HG02840 (cell line): ENCODE measurements around the gene MAD1L1.
"Not testable (repeated sequence)": the region's sequence is repeated elsewhere in the genome, so short reads cannot be mapped to it uniquely, and the experiment has no call there.

Experiments used
- ATAC-seq: cut with Tn5 transposase; IDR thresholded peaks from one replicate; pipeline ENCODE4 v1.9.1; 2021; ENCODE audit warnings: mild to moderate bottlenecking, moderate library complexity, moderate number of reproducible peaks; ENCODE audit not compliant: unreplicated experiment, low FRiP score

Gene MAD1L1

DNA sequence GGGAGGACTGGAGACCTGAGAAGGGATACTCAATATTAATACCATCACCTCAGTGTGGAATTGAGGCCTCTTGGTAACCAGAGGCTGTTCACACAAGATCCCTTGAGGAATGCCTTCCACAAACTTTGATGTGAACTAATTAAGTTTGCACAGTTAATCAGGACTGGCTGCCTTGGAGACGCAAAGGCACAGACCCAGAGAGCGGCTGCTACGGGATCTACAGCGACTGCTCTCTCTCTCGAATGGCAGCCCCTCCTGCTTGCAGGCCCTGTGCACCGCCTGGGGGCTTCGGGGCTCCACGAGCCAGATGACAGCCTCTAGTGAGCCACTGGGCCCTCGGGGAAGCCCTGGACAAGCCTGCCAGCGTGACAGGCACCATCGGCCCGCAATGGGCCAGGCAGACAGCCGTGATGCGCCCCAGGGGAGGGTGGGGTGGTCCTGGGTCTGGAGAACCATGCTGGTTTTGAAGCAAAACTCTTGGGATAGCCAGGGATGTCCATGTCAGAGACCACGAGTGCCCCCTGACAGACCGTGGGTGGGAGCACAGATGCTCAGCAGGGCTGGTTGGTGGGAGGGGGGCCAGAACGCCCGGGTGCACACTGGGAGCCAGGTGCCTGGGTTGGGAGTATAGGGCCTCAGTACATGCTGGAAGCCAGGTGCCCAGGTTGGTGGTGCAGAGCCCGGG, 367.0 kb downstream of the MAD1L1 start:
- no peak for ATAC-seq

DNA sequence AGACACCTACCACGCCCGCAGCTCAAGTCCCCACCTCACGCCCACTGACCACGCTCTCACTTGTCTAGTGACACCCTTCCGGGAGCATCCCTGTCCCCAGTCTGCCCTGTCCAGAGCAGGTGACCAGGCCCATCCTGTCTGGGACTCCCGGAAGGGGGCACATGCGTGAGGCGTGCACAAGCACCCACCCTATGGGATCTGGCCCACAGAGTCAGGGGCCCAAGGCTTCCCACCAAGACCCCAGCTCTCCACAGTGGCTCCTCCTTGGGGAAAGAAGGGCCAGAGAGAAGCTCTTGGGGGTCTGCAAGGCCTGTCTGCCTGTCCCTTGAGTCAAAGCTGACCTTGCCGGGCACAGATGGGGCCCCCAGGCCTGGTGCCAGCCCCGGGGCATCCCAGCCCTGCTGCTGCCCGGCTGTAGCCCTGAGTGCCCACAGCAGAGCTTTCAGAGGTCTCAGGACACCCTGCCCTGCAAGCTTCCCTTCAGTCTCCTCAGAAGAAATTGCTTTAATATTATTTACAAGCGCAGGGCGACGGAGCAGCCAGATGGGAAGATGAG, 367.7 kb downstream of the MAD1L1 start:
- no peak for ATAC-seq

DNA sequence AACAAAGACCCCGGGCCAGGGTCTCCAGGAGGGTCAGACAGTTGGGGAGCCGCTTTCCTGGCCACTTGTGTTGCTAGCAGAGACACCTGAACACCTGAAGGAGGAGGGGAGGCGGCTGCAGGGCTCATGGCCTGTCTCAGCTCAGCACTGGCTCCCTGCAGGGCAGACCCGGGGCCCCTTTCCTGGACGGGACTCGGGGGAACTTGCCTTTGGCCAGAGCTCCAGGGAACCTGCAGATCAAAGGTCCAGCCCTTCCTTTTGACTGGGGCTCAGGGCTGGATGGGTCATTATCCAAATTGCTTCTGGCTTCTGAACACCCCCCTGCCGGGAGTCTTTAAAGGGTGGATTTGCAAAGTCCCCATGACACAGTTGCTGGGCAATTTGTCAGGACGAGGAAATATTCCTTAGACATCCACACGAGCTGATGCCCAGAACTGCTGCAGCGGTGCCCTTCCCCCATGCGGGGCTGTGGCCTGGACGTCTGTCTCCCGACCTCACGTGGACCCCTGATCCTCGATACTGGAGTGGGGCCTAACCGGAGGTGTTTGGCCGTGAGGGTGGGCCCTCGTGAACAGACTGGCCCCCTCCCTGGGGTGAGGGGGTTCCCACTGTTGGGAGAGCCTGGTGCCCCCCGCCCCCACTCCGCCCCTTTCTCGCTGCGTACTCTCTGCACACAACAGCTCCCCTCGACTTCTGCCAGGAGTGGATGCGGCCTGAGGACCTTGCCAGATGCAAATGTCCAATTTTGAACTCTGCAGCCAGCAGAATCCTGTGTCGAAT, 368.4 kb downstream of the MAD1L1 start:
- no peak for ATAC-seq

DNA sequence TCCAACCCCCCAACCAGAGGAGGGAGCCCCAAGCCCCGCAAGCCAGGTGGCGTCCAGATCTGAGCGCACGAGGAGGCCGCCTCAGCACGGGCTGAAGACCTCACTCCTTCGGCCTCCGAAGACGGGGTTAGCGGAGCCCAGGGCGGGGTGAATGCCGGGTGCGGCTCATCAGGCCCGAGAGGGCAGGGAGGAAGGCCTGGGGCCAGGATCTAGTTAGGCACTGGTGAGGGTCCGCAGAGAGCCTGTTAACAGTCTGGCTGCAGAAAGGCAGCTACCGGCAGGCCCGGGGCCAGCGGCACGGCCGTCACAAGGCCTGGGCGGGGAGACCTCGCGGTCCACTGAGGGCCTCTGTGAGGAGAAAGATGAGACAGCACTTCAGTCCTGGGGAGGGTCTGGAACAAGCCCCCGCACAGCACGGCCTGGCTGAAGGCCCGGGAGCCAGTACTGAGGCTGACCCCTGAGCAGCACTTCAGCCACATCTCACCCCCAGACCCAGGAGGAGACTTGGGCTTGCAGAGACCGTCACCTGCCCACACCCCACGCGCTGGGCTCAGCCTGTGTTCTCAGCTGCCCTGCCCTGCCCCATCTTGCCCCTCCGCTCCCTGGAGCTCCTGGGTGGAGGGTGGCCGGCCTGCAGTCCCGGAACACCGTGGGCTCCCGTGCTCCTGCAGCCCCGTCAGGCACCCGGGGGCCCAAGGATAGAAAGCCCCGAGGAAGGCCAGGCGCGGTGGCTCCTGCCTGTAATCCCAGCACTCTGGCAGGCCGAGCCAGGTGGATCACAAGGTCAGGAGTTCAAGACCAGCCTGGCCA, 369.4 kb downstream of the MAD1L1 start:
- ATAC-seq: no peak

DNA sequence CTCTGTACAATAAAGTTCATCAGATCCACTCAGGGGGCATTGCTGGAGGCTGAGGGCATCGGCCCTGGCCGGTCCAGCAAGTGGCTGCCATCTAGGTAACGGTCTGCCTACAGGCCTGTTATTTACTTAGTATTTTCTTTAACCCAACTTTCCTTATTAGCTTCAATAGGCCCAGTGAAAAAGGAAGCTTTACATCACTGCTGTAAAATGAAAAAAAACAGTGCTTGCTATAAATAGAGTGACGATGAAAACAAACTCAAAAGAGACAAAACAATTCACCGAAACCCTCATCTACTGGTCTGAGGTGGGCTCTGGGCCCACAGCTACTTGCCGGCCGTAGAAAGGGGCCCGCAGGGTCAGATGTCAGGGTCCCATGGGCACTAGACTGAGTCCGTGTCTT, 370.2 kb downstream of the MAD1L1 start:
- no peak for ATAC-seq

DNA sequence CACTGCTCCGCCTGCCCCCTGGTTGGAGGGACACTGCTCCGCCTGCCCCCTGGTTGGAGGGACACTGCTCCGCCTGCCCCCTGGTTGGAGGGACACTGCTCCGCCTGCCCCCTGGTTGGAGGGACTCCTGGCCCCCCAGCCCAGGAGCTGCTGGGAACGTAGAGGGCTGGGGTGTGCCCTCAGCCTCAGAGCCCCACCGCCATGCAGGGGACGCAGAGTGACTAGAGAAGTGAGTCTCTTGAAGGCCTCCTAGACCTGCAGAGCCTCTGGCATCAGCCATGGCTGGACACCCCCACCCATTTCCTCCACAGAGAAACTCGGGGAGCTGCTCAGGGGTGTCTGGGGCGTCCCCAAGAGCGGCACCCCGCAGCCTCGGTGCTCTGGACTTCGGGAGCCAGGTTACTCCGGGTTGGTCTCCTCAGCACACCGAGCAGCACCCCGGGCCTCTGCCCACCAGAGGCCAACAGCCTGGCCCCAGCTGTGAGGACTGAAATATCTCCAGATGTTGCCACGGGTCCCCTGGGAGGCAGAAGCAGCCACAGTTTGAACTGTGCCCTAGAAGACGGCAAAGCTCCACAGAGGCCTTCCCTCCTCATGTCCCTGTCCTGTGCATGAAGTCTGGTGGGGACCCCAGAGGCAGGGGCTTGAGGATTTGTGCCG, 370.8 kb downstream of the MAD1L1 start:
- ATAC-seq: no peak

DNA sequence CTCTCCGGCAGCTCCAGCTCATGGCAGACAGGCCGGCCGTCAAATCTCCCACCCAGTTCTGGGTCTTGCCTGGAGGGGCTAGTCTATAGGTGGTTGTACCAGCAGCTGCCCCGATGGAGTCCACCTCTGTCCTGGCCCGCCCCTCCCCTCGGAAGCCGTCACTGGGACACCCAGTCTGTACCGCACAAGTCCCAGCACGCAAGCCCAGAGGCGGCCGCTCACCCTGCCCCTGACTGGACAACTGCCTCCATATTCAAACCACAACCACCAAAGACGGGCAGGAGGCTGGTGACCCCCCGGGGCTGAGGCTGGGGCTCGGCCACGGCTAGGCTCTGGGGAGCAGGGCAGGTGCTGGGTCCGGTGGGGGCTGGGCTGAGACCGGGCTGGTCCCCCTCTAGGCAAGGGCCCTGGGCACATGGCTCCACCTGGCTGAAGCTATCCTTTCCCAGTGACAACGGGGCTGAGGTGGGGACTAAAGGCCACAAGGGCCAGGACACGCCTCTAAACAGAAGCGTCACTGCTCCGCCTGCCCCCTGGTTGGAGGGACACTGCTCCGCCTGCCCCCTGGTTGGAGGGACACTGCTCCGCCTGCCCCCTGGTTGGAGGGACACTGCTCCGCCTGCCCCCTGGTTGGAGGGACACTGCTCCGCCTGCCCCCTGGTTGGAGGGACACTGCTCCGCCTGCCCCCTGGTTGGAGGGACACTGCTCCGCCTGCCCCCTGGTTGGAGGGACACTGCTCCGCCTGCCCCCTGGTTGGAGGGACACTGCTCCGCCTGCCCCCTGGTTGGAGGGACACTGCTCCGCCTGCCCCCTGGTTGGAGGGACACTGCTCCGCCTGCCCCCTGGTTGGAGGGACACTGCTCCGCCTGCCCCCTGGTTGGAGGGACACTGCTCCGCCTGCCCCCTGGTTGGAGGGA, 371.6 kb downstream of the MAD1L1 start:
- not testable (repeated sequence) for ATAC-seq

DNA sequence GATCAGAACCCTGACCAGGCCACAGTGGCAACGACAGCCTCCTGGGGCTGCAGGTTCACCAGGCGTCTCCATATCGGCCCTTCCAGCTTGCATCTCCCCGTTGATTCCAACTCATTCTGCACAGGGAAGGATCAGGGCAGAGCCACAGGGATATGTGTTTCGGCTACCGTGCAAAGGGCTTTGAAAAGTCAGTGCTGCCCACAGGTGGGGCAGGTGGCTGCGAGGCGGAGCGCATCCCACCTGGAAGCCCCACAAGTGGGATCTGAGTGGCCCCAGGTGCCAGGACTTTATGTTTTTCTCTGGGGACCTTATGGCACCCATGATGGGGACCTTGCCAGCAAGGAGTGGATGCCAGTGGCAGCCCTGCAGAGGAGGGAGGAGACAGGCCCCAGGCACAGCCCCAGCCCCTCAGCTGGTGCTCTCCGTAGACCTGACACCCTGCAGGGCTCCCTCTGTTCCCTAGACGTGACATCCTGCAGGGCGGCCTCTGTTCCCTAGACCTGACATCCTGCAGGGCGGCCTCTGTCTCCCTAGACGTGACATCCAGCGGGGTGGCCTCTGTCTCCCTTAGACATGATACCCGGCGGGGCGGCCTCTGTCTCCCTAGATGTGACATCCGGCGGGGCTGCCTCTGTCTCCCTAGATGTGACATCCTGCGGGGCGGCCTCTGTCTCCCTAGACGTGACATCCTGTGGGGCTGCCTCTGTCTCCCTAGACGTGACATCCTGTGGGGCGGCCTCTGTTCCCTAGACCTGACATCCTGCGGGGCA, 373.3 kb downstream of the MAD1L1 start:
- ATAC-seq: no peak

DNA sequence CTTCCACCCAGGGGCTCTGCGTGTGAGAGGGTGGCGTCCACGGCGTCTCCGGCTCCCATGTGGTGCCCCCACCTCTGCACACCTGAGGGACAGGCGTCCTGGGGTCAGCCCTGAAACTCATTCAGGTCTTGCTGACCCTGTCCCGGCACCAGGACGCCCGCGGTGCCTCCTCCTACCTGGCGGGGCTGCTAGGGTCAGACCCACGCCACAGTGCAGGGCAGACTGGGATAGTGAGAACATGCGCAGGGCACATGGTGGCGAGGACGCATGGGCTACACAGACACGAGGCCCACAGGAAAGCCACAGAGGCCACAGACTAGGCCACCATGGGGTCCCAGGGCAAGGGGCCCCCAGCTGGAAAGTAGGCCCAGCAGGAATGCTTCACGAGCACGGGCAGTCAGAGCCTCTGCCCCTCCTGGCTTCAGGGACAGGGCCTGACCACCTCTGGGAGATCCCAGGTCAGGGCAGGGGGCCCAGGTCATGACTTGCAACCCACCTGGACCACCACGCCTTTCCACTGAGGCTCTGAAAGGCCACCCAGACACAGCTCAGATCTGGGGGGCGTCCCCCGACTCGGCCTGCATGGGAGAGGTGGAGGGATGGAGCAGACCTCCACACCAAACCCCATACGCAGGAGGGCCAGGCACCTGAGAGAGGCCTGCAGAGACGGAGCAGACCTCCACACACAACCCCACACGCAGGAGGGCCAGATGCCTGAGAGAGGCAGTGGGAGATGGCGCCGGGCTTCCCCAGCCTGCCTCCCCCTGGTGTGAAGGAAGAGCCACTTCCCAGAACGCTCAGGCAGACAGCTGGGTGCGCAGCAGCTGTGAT, 374.1 kb downstream of the MAD1L1 start:
- ATAC-seq: no peak

DNA sequence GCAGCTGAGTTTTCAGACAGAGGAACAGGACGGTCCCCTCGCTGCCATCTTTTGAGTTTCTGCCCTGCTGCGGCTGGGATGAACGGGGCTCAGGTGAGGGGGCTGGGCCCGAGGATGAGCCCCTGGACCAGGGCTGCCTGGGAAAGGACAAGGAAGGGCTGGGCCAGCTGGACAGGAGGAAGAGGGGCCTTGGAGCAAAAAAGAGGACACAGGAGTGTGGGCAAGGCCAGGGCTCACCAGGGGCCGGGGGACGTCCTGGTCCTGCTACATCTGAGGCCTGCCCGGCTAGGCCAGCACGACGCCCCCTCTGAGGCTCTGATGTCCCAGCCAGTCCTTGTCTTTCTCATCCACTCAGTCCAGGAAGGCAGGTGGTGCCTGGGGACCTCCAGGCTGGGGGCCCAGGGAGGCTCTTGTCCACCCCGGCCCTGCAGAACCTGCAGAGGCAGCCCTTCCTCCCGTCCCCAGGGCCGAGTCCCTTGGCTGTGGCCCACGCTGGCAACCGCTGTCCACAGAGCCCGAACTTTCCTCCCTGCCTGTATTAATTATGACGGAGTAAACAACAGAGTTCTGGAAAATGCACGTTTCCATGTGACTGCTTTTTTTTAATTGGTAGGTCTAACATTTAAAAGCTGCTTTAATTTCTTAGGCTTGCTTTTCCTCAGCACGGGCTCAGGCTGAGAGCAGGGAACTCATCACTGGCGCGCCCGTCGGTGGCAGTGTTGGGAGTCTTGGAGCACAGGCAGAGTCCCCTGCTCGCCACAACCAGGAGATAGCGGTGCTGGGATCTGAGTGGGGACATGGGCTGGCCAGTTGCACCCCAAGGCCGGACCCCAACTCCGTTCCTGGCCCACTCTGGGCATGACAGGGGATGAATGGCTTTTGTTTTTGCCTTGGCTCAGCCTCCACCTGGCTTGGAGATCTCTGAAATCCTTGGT, 375.0 kb downstream of the MAD1L1 start:
- no peak for ATAC-seq

DNA sequence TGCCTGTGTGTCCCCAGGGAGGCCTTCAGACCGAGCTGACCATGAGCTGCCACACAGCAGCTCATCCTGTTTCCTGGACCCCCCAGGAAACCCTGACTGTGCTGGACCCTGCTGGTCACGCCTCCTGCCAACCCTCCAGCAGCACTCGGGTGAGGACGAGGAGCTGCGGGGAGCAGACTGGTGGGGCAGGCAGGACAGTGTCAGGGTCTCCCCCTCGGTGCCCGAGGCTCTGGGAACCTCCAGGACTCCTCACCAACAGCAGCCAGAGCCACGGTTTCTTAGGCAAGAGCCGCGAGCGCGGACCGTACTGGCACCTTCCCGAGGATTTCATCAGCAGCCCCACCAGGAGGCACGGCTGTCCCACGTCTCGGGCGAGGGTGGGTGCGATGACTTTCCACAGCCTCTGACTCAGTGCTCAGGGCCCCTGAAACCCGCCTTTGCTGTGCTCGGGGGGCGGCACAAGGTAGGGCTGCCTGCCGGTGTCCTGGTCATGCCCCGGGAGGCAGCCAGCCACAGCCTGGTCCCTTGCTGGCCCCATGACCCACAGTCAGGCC, 375.8 kb downstream of the MAD1L1 start:
- ATAC-seq: no peak

DNA sequence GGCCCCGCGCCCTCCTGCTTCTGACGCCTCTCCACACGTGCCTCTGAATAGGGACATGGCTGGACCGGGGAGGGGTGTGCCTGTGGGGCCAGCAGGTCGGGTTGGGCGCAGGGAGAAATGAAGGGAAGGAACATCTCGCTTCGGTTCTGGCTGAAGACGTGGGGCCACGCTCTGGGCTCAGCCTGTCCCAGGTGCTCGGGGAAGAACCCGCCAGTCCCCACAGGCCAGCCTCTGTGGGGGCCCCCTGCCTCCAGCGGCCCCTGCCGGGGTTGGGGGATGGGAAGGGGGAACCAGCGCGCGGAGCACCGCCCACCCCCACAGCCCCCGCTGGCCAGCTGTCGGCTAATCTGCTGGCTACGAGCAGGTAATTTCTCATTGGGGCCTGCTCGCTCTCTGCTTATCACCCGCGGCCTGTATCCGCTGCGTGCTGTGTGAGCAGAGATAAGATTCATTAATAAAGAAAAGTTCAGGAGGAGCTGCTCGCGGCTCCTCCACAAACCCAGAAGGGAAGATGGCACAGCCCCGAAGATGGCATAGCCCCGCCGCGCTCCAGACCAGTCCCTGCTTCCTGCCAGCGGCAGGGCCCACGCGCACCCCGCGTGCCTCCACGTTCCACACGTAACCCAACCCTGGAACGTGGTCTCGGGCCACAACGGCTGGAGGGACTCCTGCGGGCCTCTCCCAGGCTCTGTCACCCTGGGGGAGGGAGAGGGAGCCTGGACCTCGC, 376.4 kb downstream of the MAD1L1 start:
- no peak for ATAC-seq

DNA sequence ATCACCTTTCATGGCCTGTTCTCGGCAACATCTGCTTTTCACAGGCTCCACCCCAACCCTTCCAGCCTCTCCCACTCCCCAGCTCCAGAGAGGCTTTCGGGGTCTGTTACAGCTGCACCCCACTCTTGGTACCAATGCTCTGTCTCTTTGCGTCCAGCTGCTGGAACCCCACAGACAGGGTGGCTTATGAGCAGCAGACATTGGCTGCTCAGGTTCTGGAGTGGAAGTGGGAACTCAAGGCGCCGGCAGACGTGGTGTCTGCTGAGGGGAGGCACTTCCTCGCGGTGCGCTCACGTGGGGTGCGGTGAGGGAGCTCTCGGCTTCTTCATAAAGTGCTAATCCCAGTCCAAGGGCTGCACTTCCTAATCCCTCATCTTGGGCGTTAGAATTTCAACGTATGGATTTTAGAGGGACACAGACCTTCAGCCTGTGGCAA, 377.0 kb downstream of the MAD1L1 start:
- ATAC-seq: no peak

DNA sequence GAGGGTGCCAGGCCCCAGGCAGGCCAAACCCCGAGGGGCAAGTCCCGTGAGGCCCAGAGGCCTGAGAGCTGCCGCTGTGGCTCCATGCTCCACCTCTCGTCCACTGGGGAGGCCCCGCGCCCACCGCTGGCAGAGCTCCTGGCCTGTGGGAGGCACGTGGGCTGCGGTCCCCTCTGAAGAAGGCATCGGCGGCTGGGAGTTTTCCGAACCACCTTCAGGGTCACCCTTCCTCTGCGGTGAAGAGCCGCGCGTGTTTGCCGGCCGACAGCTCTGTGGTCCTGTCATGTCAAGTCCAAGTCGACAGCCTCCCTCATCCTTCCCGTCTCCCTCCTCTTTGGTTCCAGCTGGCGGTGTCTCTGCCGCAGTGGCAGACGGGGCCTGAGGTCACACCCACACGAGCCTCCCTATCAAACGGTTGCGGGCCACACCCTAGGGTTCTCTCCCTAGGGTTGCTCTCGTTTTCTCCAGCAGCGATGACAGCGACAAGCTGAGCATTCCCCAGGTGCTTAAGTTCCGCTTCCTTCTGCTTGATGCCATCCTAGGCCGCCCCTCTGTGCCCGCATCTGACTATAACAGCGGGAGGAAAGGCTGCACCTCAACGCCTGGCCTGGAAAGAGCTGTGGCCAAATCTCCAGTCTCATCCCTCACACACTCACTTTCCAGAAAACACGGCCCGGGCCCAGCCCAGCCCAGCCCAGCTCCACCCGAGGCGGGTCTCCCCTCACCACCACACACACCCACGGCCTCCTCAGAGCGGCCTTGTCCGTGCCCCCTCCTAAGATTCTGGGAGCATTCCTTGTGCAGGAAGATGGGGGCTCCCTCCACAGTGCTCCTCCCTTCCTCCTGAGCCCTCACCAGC, 377.6 kb downstream of the MAD1L1 start:
- no peak for ATAC-seq
